Eye (tissue), 1 donor: Measurements from ENCODE around the gene ZFAND3.

Source experiments
- DNase-seq: peaks from one replicate; pipeline ENCODE4 v3.0.0-alpha.2; 2015

Gene ZFAND3

DNA sequence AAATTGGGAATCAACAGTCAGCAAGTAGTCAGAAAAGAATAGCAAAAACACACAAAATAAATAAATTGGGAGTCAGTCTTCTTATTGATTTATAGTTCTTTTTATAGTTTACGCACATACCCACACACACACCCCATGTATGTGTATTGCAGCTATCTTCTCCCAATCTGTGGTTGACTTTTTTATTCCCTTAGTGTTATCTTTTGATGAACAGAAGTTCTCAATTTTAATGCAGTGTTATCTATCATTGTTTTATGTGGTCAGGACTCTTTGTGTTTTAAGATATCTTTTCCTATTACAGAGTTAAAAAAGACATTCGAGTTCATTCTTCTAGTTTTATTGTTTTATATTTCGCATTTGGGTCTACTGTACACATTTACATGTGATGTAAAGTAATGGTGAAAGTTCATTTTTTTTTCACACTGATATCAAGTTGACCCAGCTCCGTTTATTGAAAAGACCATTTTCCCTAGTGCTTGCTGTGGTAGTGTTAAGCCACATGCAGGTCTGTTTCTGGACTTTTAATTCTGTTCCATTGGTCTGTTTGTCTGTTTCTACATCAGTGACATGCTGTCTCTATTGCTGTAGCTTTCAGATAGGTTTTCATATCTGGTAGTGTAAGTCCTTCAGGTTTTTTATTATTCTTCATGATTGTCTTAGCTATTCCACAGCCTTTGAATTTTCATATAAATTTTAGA lies 78.4 kb downstream of the ZFAND3 start:
- no peak for DNase-seq

DNA sequence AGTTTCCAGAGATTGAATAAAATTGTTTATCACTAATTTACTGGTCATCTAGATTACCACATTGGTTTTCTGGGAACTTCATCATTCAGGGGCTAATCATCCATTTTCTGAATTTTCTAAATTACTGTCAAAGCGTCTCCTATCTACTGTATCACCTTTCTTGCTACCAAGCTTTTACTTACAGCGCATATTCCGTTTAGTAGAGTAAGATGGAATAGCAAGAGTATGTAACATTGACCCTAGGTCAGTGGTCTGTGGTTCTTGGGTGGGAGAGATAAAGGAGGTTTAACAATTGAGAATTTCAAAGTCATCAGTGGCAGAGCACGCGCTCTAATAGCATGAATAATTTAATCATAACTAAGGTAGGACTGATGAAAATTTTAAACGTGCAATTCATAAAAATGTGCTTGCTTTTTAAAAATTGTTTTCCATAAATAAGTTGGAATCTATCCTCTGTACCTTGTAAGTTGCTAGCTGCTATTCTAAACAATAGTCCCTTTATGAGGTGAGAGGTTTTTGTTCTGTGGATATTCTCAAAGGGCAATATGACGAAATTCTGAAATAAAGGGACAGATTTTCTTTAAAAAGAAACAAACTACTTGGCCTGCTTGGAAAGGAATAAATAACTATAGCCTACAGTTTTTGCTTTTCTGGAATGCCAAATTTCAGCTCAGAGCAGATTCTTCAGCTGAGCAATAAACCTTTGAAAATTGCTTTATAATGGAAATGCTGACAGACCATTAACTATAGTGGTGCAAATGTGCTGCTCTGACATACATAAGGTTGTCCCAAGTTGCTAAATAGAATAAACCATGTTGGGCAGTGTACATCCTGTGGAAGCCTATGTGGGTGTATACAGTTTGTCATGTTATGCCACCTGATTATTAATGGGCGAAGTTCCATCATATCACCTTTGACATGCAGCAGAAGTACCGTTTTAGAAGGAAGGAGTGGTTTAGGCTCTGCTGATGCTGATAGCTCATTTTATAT lies 84.1 kb downstream of the ZFAND3 start:
- DNase-seq = no peak

- DNase-seq = no peak
Measured at GRCh38 chr6:37904590-37904989, 85.1 kb downstream of the ZFAND3 start.

DNA sequence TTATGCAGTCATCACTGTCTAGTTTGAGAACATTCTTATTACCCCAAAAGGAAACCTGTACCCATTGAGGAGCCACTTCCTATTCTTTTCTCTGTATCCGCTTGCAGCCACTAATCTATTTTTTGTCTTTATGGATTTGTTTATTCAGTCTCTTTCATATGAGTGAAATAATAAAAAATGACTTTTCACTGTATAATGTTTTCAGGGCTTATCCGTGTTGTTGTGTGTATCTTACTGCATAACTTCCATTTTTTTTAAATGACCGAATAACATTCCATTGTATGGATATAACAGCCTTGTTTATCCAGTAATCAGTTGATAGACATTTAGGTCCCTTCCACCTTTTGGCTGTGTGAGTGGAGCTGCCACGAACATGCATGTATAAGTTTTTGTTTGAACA lies 86.6 kb downstream of the ZFAND3 start:
- no peak for DNase-seq

DNA sequence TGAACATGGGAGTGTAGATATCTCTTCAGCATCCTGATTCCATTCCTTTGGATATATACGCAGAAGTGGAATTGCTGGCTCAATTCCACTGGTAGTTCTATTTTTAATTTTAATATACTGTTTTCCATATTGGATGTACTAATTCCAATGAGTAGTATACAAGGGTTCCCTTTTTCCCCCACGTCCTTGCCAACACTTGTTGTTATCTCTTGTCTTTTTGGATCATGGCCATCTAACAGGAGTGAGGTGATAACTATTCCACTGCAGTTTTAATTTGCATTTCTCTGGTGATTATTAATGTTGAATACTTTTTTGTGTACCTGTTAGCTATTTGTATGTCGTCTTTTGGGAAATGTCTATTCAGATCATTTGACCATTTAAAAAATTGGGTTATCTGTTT lies 91.5 kb downstream of the ZFAND3 start:
- DNase-seq = no peak

DNA sequence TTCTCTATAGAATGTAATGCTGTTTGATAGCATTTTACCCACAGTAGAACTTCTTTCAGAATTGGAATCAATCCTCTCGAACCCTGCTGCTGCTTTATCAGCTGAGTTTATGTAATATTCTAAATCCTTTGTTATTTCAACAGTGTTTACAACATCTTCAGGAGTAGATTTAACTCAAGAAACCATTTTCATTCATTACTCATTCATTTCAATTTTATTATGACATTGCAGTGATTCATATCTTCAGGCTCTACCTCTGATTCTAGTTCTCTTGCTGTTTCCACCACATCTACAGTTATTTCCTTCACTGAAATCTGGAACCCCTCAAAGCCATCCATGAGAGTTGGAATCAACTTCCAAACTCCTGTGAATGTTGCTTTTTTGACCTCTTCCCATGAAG lies 93.7 kb downstream of the ZFAND3 start:
- DNase-seq = no peak

GRCh38 chr6:37915463-37915862 lies 95.9 kb downstream of the ZFAND3 start:
- no peak for DNase-seq

DNA sequence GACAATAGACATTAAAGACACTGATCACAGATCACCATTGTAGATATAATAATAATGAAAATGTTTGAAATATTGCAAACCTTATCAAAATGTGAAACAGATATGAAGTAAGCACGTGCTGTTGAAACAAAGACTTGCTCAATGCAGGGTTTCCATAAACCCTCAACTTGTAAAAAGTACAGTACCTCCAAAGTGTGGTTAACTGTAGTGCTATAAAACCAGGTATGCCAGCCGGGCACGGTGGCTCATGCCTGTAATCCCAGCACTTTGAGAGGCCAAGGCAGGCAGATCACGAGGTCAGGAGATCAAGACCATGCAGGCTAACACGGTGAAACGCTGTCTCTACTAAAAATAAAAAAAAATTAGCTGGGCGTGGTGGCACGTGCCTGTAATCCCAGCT lies 96.6 kb downstream of the ZFAND3 start:
- DNase-seq = no peak

DNA sequence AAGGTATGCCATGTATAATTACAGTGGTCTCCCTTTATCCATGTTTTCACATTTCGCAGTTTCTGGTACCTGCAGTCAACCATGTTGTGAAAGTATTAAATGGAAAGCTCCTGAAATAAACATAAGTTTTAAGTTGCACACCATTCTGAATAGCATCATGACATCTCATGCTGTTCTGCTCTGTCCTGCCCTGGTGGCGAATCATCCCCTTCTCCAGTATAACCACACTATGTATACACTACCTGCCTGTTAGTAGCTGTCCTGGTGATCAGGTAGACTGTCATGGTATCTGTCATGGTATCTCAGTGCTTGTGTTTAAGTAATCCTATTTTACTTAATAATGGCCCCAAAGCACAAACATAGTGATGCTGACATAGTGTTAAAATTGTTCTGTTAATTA lies 97.1 kb downstream of the ZFAND3 start:
- DNase-seq = no peak

GRCh38 chr6:37917566-37917965 lies 98.0 kb downstream of the ZFAND3 start:
- no peak for DNase-seq

DNA sequence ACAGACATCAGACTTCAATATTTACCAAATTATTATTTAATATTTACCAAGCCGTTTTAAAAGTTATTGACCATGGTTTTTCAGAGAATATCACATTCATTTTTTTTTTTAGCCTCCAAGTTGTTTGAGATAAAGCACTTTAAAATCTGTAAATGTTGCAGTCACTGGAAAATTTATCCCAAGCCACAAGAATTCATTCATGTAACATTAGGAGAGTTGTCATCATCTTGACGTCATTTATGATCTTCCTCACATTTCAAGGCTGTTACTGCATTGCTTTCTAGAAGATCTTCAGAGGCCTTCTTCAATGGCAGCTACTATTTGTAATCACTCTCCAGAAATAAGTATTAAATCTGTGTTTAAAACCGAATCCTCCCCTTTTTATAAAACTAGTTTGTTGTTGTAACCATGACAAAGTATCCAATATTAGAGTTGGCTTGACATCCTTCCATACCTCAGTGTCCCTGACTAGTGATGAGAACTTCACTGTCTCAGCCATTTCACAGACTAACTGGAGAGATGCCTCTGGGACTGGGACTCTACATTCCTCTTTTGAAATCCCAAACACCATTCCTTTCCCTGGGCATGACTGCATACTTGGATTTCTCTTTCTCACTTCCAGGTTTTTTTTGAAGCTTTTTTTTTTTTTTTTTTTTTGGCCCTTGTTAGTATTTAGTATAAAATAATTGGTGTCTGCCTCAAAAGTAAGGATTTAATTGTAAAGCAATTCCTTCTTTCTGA lies 100.1 kb downstream of the ZFAND3 start:
- DNase-seq = peak; percentile 14

- peak; percentile 79 for DNase-seq
Measured at GRCh38 chr6:37920667-37921066, 101.1 kb downstream of the ZFAND3 start.

DNA sequence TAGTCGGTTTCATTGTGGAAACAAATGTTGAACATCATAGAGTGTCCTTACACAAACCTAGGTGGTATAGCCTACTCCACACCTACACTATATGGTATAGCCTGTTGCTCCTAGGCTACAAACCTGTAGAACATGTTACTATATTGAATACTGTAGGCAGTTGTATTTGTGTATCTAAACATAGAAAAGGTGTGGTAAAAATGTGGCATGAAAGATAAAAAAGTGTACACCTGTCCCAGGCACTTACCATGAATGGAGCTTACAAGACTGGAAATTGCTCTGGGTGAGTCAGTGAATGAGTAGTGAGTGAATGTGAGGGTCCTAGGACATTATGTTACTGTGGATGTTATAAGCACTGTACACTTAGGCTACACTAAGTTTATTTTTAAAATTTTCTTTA lies 103.0 kb downstream of the ZFAND3 start:
- no peak for DNase-seq

DNA sequence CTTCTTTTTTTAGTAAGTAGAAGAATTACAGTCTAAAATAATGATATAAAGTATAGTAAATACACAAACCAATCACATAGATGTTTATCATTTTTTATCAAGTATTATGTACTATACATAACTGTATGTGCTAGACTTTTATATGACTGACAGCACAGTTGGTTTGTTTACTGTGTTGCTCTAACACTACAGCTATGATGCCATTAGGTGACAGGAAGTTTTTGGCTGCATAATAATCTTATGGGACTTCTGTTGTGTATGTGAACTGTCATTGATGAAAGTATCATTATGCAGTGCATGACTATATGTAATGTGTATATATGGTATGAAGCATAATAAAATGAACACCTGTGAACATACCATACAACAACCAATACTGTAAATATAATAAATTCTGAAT lies 104.0 kb downstream of the ZFAND3 start:
- DNase-seq = no peak

GRCh38 chr6:37926661-37927060 lies 107.1 kb downstream of the ZFAND3 start:
- no peak for DNase-seq

DNA sequence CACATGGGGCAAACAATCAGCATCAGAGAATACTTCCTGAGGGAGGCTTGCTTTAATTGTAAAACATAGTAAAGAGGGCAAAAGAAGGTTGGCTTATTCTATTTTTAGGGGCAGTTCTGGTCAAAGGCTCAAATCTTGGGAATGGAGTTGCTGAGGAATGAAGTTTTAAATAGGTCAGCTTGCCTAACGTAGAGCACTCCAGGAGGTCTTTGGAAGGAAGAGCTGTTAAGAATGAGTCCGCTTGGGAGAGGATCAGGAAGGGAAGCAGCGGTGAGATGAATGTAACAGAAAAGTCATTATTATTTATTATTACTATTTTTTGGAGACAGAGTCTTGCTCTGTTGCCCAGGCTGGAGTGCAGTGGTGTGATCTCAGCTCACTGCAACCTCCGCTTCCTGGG lies 108.7 kb downstream of the ZFAND3 start:
- no peak for DNase-seq

DNA sequence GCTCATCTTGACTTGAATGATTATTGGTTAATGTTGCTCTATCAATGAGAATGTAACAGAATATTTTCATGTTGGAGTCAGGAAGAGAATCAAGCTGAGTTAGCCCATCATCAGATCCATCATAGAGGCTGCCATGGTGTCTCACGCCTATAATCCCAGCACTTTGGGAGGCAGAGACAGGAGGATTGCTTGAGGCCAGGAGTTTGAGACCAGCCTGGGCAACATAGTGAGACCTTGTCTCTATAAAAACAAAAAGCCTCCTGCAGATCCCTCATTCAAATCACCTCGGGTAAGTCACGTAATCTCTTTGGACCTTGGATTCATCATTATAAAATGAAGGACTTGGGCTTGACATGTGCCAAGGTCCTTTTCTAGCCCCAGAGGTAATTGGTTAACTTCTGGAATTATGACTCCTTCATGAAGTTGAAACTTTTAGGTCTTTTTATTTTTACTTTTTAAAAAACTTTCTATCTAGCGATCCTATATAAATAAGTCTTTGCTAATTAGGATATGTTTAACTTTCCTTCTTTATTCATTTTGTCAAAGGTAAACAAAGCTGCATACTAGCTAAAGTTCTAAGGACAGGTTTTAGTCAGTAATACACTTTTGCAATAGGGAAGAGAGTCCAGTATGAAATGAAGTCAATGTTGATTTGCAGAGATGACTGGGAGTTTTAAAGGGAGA lies 110.9 kb downstream of the ZFAND3 start:
- no peak for DNase-seq

GRCh38 chr6:37931066-37931465 lies 111.5 kb downstream of the ZFAND3 start:
- DNase-seq = no peak

GRCh38 chr6:37934276-37934675 lies 114.7 kb downstream of the ZFAND3 start:
- DNase-seq = no peak

DNA sequence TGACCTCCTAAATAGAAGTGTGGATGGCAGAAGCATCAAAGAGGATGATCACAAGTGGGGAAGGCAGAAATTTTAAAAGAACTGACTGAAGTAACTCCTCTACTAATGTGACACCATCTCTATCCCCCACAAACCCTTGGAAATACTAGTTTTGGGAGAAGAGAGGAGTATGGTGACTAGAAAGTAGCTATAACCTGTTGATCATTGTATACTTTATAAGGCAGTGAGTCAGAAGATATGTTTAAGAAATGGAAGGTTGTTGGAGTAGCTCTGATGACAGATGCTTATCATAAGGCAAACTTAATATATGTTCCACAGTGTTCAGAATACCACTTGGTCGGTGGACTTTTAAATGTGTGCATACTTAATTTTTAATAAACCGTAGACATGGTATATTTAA lies 116.6 kb downstream of the ZFAND3 start:
- DNase-seq = no peak

- no peak for DNase-seq
Measured at GRCh38 chr6:37936906-37937305, 117.4 kb downstream of the ZFAND3 start.

DNA sequence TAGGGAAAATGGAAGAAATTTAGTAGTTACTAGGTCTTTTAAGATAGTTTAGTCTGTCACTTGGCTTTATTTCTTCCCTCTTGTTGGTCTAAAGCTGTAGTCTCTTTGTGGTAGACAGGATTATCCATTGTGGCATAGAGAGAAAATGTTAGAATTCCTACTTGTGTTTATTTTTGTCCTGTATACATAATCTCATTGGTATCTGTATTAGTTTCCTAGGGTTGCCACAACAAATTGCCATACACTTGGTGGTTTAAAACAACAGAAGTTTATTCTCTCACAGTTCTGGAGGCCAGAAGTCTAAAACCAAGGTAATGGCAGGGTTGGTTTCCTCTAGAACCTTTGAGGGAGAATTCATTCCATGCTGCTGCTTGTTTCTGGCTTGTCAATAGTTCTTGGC lies 119.4 kb downstream of the ZFAND3 start:
- no peak for DNase-seq
